GM19372 (cell line): Measurements from ENCODE around the gene KLC4.

Experiments
- ATAC-seq: cut with Tn5 transposase; IDR thresholded peaks from one replicate; pipeline ENCODE4 v1.9.1; 2021; ENCODE audit warnings: mild to moderate bottlenecking, low read depth, moderate library complexity; ENCODE audit not compliant: unreplicated experiment

Gene KLC4

GRCh38 chr6:43120944-43121913 lies 61.8 kb downstream of the KLC4 start:
- no peak for ATAC-seq

GRCh38 chr6:43122146-43122545 lies 62.7 kb downstream of the KLC4 start:
- ATAC-seq, result no peak

GRCh38 chr6:43123461-43124314 lies 64.3 kb downstream of the KLC4 start:
- ATAC-seq, result no peak

GRCh38 chr6:43124481-43124880 lies 65.0 kb downstream of the KLC4 start:
- no peak for ATAC-seq
